ENCODE results near the gene PFN4. TPM values are rescaled to one million over a fixed set of nuclear protein-coding genes. Genes with fewer than 3 reads are reported as not detected.

Gene PFN4
- total RNA-seq, 1 donor from 2014 or later: not detected

DNA sequence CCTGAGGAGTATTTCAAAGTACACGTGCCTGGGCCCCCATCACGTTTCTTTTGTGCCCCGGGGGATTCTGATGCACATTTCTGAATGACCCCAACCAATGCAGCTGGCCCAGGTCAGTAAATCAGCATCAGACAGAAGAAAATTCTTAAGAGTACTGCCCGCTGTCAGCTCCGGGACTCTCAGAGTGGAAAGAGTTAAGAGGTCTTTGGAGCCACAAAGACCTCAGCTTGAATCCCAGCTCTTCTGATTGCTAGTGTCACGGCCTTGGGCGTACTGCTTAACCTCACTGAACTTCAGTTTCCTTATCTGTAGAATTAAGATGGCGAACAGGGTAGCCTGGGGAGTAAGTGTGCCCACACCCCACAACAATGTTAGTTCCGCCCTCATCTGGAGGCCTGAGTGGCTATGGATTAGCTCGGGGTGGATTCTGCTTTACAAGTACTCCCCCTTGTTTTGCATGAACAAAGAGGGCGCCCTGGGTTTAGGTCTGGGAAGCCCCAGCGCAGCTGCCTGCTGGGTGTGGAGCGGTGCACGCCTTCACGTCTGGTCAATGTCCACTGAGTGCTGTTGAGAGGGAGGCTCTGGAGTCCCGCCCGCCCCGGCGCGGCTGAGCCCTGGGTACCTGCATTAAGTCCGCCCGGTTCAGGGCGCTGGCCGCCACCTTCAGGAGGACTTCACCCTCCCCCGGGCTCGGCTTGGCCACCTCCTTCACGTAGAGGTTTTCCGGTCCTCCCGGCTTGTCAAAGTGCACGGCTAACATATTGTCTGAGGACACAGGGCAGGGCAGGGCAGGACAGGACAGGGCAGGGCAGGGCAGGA, 39.4 kb downstream of the PFN4 start:
- peak overlapping the region; percentile 76 to 84 (median 82) for H3K4me3 ChIP-seq (ENCODE audit: low read length in 3 of 3)
- H3K27me3 ChIP-seq (ENCODE audit: control insufficient read depth in 3 of 3, insufficient read depth in 3 of 3, low read length in 3 of 3): no peaks in the 10 kb centered on the region
- H3K9ac ChIP-seq (ENCODE audit: low read depth in 1 of 3, low read length in 3 of 3): peak overlapping the region; percentile 72 to 85 (median 81)
- peaks cover 16 to 27% (median 18%) of the 10 kb centered on the region in 3 donors for H3K4me1 ChIP-seq (ENCODE audit: control insufficient read depth in 3 of 3, insufficient read depth in 3 of 3, low read length in 3 of 3)
- no peaks in the 10 kb centered on the region for H3K9me3 ChIP-seq (ENCODE audit: control insufficient read depth in 3 of 3, low read length in 3 of 3)
- peaks cover 6 to 11% (median 10%) of the 10 kb centered on the region in 3 donors for H3K36me3 ChIP-seq (ENCODE audit: control insufficient read depth in 3 of 3, insufficient read depth in 3 of 3, low read length in 3 of 3)
- peak overlapping the region; percentile 77 for H3K27ac ChIP-seq (ENCODE audit: low read depth, low read length)

DNA sequence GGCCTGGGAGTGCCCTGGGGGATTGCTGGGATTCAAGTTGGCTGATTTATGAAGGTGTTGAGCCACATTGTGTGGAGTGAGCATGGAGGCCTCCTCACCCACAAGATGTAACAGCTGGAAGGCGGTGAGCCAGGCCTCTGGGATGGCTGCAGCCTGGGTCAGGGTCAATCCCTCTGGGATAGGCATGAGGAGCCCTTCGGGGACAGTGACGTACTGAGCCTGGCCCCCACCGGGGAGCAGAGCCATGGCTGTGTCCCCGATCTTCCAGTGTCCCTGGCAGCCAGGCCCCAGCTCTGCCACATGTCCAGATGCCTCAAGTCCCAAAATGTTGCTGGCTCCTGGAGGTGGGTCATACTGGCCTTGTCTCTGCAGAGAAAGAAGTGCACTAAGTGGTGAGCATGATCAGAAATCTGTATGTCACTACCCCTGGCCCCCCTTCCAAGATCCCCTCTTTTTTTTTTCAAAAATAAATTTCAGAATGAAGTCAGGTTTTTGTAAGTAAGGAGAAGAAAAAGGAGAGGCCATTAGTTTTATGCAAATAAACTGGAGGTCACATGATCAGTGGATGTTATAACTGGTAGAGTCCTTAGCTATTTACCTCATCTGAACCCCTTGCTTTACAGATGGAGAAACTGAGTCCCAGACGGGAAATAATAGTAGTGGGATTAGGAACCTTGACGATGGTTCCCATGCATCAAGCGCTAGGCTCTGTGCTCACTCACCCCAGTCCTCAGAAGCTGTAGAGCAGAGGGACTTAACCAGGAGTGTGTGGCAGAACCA, 40.2 kb downstream of the PFN4 start:
- H3K9me3 ChIP-seq (ENCODE audit: control insufficient read depth in 3 of 3, low read length in 3 of 3): no peaks in the 10 kb centered on the region
- no peaks in the 10 kb centered on the region for H3K27me3 ChIP-seq (ENCODE audit: control insufficient read depth in 3 of 3, insufficient read depth in 3 of 3, low read length in 3 of 3)
- peaks cover 6 to 10% (median 9%) of the 10 kb centered on the region in 3 donors for H3K36me3 ChIP-seq (ENCODE audit: control insufficient read depth in 3 of 3, insufficient read depth in 3 of 3, low read length in 3 of 3)
- peak overlapping the region in 2 of 3 donors; percentile 72 to 85 for H3K9ac ChIP-seq (ENCODE audit: low read depth in 1 of 3, low read length in 3 of 3)
- peak overlapping the region; percentile 77 for H3K27ac ChIP-seq (ENCODE audit: low read depth, low read length)
- H3K4me3 ChIP-seq (ENCODE audit: low read length in 3 of 3): peak overlapping the region in 1 of 3 donors; percentile 76
- peaks cover 16 to 27% (median 18%) of the 10 kb centered on the region in 3 donors for H3K4me1 ChIP-seq (ENCODE audit: control insufficient read depth in 3 of 3, insufficient read depth in 3 of 3, low read length in 3 of 3)

DNA sequence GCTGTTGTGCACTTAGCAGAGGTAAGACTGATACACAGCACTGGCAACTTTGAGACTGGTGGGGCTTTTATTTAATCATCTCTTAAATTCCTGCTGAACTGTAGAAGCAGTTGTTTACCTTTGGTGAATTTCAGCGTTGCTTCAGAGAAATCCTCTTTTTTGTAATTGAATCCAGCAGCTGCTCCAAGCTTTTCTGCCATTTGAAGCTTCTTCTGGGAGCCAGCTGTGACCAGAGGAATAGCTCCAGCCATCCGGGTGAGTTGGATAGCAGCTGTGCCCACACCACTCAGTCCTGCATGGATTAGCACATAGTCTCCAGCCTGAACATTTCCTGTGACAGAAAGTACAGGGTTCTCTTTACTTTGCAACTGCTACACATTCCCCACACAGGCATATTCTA, 42.4 kb downstream of the PFN4 start:
- Histone ChIP-seq H3K36me3 (ENCODE audit: control insufficient read depth in 3 of 3, insufficient read depth in 3 of 3, low read length in 3 of 3) (peaks cover 6 to 12% (median 9%) of the 10 kb centered on the region in 3 donors), H3K4me1 (ENCODE audit: control insufficient read depth in 3 of 3, insufficient read depth in 3 of 3, low read length in 3 of 3) (peaks cover 24 to 35% (median 27%) of the 10 kb centered on the region in 3 donors), H3K9ac (ENCODE audit: low read depth in 1 of 3, low read length in 3 of 3) (no peak overlapping the region), H3K4me3 (ENCODE audit: low read length in 3 of 3) (no peak overlapping the region), H3K27ac (ENCODE audit: low read depth, low read length) (no peak overlapping the region), H3K9me3 (ENCODE audit: control insufficient read depth in 3 of 3, low read length in 3 of 3) (no peaks in the 10 kb centered on the region), H3K27me3 (ENCODE audit: control insufficient read depth in 3 of 3, insufficient read depth in 3 of 3, low read length in 3 of 3) (no peaks in the 10 kb centered on the region)

DNA sequence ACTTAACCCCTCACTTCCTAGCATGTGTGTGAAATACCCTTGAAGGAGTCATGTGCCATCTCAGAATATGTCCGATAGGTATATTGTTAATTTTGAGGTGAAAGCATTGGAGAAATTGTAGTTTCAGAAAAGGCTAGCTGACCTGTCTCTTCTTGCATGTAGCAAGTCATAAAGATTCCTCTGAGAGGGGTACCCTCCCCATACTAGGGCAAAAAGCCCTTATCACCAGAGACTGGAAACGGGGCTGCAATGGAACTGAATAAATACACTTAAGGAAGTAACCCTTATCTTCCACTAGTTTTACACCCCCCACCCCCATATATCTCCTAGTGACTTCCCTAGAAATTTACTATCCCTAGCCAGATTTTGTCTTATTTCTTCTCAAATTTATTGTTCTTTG, 45.3 kb downstream of the PFN4 start:
- Histone ChIP-seq H3K27ac (ENCODE audit: low read depth, low read length) (peak overlapping the region; percentile 84), H3K4me3 (ENCODE audit: low read length in 3 of 3) (peak overlapping the region; percentile 69 to 98 (median 96)), H3K9ac (ENCODE audit: low read depth in 1 of 3, low read length in 3 of 3) (peak overlapping the region in 2 of 3 donors; percentile 76 to 79), H3K9me3 (ENCODE audit: control insufficient read depth in 3 of 3, low read length in 3 of 3) (no peaks in the 10 kb centered on the region), H3K4me1 (ENCODE audit: control insufficient read depth in 3 of 3, insufficient read depth in 3 of 3, low read length in 3 of 3) (peaks cover 8 to 17% (median 12%) of the 10 kb centered on the region in 3 donors), H3K36me3 (ENCODE audit: control insufficient read depth in 3 of 3, insufficient read depth in 3 of 3, low read length in 3 of 3) (peaks cover 12 to 15% (median 12%) of the 10 kb centered on the region in 3 donors), H3K27me3 (ENCODE audit: control insufficient read depth in 3 of 3, insufficient read depth in 3 of 3, low read length in 3 of 3) (no peaks in the 10 kb centered on the region)

DNA sequence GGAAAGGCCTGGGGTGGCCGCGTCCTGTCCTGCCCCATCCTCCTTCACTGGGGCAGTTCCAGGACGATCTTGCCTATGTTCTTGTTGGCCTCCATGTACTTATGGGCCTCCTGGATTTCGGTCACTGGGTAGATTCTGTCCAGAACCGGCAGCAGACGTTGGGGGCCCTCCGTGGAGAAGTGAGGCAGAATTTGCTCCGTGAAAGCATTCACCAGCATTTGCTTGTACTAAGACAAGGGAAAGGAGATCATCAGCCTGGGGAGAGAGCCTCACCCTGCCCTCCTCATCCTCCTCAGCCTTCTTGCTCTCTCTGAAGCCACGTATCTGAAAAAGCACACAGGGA, 45.6 kb downstream of the PFN4 start:
- Histone ChIP-seq H3K9me3 (ENCODE audit: control insufficient read depth in 3 of 3, low read length in 3 of 3) (no peaks in the 10 kb centered on the region), H3K27ac (ENCODE audit: low read depth, low read length) (peak overlapping the region; percentile 84), H3K27me3 (ENCODE audit: control insufficient read depth in 3 of 3, insufficient read depth in 3 of 3, low read length in 3 of 3) (no peaks in the 10 kb centered on the region), H3K9ac (ENCODE audit: low read depth in 1 of 3, low read length in 3 of 3) (peak overlapping the region; percentile 76 to 79 (median 77)), H3K4me3 (ENCODE audit: low read length in 3 of 3) (peak overlapping the region; percentile 69 to 98 (median 96)), H3K4me1 (ENCODE audit: control insufficient read depth in 3 of 3, insufficient read depth in 3 of 3, low read length in 3 of 3) (peaks cover 8 to 15% (median 12%) of the 10 kb centered on the region in 3 donors), H3K36me3 (ENCODE audit: control insufficient read depth in 3 of 3, insufficient read depth in 3 of 3, low read length in 3 of 3) (peaks cover 14 to 19% (median 16%) of the 10 kb centered on the region in 3 donors)

DNA sequence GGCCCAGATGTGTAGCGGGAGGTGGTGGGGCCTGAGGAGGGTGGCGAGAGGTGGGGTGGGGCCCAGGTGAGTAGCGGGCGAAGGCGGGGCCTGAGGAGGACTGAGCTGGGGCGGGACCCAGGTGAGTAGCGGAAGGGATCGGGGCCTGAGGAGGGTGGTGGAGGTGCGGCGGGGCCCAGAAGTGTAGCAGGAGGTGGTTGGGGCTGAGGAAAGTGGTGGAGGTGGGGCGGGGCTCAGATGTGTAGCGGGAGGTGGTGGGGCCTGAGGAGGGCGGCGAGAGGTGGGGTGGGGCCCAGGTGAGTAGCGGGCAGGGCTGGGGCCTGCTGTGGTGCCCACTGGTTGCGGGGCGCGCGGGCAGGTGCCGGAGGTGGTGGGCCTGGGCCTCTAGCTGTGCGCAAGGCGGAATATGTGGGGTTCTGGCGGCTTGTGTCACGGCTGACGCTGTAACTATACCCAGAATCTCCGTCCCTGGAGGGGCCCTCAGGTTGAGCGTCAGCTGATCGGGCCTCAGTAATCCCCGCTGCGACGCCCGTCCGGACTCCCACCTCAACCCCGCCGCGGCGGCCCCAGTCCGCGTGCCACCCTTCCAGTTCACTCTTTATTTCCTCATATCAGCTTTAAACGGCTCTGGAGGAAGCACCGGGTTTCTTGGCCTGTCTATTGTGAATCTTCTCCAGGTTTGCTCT, 46.1 kb downstream of the PFN4 start:
- peak overlapping the region; percentile 76 to 79 (median 77) for H3K9ac ChIP-seq (ENCODE audit: low read depth in 1 of 3, low read length in 3 of 3)
- no peaks in the 10 kb centered on the region for H3K9me3 ChIP-seq (ENCODE audit: control insufficient read depth in 3 of 3, low read length in 3 of 3)
- peaks cover 14 to 18% (median 16%) of the 10 kb centered on the region in 3 donors for H3K36me3 ChIP-seq (ENCODE audit: control insufficient read depth in 3 of 3, insufficient read depth in 3 of 3, low read length in 3 of 3)

DNA sequence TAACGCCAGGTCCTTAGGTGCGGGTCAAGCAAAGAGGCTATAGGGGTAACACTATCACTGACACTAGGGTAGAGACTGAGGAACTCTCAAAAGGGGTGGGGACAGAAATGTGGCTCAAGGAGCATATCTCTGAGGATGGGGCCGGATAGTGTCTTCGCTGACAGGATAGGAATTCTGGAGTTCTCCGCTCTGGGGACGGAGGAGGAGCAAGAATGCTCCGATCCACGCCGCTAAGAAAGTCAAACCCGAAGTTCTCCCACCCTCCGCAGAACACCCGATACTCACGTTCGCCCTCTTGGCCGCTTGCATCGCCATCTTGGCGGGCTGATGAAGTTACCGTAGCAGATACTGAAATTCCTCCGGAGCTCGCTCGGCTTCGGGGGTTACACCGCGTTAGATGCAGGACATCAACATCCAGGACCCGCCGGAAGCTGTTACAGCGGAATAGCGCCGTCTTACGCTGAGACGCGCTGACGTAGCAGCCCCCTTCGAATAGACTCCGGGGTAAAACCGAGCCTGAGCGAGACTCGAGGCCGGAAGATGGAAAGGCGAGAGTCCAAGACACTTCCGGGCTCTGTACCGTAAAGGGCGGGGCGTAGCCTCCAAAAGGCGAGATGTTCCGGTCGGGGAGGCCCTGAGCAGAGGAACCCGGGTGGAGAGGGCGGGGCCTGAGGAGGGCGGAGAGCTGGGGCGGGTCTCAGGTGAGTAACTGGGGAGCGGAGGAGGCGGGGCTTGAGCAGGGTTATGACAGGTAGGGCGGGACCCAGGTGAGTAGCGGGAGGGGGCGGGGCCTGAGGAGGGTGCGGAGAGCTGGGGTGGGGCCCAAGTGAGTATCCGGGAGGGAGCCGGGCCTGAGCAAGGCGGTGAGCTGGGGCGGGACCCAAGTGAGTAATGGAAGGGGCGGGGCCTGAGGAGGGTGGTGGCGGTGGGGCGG, 47.0 kb downstream of the PFN4 start, which contains the start of gene SF3B6:
TSS of gene SF3B6 (minus strand) at position 412 of the 934 bp plus-strand sequence. CDS start at position 315, 97 bp downstream.
- Histone ChIP-seq H3K27me3 (ENCODE audit: control insufficient read depth in 3 of 3, insufficient read depth in 3 of 3, low read length in 3 of 3) (no peaks in the 10 kb centered on the region), H3K4me1 (ENCODE audit: control insufficient read depth in 3 of 3, insufficient read depth in 3 of 3, low read length in 3 of 3) (peaks cover 8 to 15% (median 12%) of the 10 kb centered on the region in 3 donors), H3K27ac (ENCODE audit: low read depth, low read length) (peak within 1 kb of the TSS; percentile 84), H3K4me3 (ENCODE audit: low read length in 3 of 3) (peak within 1 kb of the TSS; percentile 95 to 98 (median 96)), H3K9ac (ENCODE audit: low read depth in 1 of 3, low read length in 3 of 3) (peak within 1 kb of the TSS; percentile 84 to 93 (median 90)), H3K36me3 (ENCODE audit: control insufficient read depth in 3 of 3, insufficient read depth in 3 of 3, low read length in 3 of 3) (peaks cover 12 to 18% (median 17%) of the 10 kb centered on the region in 3 donors), H3K9me3 (ENCODE audit: control insufficient read depth in 3 of 3, low read length in 3 of 3) (no peaks in the 10 kb centered on the region)

More for the DNA sequence above, 46.1 kb downstream of the PFN4 start:
- Histone ChIP-seq H3K4me1 (ENCODE audit: control insufficient read depth in 3 of 3, insufficient read depth in 3 of 3, low read length in 3 of 3) (peaks cover 8 to 15% (median 12%) of the 10 kb centered on the region in 3 donors), H3K27me3 (ENCODE audit: control insufficient read depth in 3 of 3, insufficient read depth in 3 of 3, low read length in 3 of 3) (no peaks in the 10 kb centered on the region), H3K27ac (ENCODE audit: low read depth, low read length) (peak overlapping the region; percentile 84), H3K4me3 (ENCODE audit: low read length in 3 of 3) (peak overlapping the region; percentile 69 to 98 (median 96))

DNA sequence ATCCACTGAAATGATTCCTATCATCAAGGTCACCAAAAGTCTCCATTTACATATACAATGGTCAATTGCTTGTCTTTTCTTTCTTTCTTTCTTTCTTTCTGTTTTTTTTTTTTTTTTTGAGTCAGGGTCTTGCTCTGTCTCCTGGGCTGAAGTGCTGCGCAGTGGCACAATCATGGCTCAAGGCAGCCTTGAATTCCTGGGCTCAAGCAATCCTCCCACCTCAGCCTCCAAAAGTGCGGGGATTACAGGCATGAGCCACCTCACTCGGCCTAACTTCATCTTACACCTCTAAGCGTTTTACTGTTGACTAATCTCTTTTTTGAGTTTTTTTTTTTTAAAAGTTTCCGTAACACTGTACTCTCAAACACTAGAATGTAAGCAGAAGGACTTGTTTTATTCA, 47.9 kb downstream of the PFN4 start:
- H3K27ac ChIP-seq (ENCODE audit: low read depth, low read length): no peak overlapping the region
- peaks cover 14 to 18% (median 15%) of the 10 kb centered on the region in 3 donors for H3K36me3 ChIP-seq (ENCODE audit: control insufficient read depth in 3 of 3, insufficient read depth in 3 of 3, low read length in 3 of 3)

More for the DNA sequence above, 47.9 kb downstream of the PFN4 start:
- H3K9me3 ChIP-seq (ENCODE audit: control insufficient read depth in 3 of 3, low read length in 3 of 3): no peaks in the 10 kb centered on the region
- peaks cover 8 to 15% (median 12%) of the 10 kb centered on the region in 3 donors for H3K4me1 ChIP-seq (ENCODE audit: control insufficient read depth in 3 of 3, insufficient read depth in 3 of 3, low read length in 3 of 3)
- no peaks in the 10 kb centered on the region for H3K27me3 ChIP-seq (ENCODE audit: control insufficient read depth in 3 of 3, insufficient read depth in 3 of 3, low read length in 3 of 3)
- peak overlapping the region; percentile 84 to 93 (median 90) for H3K9ac ChIP-seq (ENCODE audit: low read depth in 1 of 3, low read length in 3 of 3)
- H3K4me3 ChIP-seq (ENCODE audit: low read length in 3 of 3): peak overlapping the region; percentile 95 to 98 (median 96)

Measured in skeletal muscle tissue (tissue), 4 donors.